Activated T-cell treated with anti-CD3 and anti-CD28 coated beads, Interleukin-2, amount 50 U/mL, for 1 hour (primary cell): Measurements from ENCODE around the gene TTBK1.

Experiments used
- DNase-seq: peaks from one replicate; pipeline ENCODE4 v3.0.0-alpha.2; 2020

The TTBK1 gene

DNA sequence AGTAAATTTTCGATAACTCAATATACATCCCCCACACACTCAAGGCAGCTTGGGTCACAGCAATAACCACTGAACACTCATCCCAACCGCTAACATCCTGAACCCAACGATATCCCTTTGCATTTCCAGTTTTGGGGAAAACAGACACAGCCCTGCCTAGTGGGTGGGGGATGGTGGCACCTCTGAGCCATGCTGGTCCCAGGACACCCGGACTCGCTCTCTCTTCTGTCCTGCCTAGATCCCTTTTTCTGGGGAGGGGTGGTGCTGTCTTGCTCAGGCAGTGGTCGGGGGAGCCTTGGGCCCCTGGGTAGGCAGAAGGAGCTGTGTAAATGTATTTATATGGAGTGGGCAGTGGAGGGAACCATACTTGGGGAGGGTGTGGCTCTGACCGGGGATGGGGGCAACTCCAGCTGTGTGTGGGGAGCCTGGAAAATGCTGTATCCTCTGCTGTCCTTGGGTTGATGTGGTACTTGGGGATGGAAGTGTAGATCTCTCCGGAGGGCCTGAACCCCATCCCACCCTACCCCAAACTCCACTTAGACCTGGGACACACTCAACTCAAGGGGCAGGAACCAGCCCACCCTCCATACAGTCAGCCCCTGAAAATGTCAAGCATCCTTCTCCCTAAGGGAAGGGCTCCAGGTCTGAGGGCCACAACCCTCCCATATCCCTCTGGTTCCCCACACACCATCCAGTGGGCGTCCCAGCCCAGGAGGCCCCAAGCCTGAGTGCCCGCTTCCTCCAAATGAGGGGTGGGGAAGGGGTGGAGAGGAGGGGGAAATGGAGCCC is 31.0 kb downstream of the TTBK1 start:
- DNase-seq = no peak

DNA sequence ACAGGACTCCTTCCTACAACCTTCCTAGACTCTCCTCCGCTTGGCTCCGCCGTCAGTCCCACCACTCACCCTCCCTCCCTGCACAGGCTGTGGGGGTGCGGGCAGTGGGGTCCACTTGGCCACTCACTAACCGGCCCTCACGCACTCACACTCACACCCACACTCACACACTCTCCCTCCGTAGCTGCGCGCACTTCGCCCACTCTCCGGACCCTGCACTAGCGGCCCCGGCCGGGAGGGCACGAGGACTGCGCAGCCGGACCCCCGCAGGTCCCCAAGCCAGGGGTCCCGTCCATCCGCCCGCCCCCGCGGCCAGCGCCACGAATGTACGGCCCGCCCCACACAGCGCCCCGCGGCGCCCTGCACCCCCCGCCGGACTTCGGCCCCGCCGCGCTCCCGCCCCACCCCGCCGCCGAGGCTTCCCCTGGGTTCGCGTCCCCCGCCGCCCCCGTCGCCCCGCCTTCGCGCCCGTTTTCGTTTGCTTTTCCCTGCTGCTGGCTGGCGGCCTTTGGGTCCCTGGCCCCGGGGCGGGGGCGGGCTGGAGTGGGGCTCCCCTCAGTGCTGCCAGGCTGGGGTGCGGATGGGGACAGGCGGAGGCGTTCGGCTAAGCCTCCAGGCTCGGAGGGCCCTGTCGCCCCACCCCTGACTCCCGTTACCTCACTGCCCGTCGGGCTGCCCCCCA is 31.8 kb downstream of the TTBK1 start:
- peak; percentile 52 for DNase-seq

DNA sequence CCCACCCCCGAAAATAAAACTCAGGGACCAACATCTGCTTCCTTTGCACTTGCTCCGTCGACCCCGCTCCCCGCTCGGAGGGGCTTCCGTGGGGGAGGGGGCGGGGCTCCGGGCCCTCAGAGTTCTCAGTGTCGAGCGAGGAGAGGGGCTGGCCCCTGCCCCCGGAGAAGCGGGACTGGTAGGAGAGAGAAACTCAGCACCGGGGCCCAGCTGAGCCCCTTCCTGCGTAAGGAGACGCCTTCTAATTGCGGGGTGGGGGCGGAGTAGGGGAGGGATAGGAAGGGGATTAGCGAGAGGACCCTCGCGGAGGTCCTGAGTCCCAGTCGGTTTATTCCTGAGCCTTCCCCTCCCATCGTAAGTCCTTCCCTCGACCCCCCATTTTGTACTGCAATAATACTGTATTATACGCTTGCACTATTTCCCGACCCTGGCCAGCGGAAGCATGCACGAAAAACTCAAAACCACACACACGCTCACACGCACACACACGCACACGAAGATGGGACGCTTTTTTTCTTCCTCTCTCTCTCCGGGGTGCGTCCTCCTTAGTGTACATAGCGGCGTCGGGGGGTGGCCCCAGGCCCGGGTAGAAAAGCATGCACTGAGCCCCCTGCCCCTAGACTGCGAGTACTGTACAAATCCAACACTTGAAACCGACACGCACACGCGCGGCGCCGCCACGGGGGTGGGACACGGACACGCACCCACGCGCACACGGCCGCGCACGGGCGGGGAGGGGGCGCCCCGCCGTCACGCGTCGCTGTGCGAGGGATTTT is 32.7 kb downstream of the TTBK1 start:
- peak; percentile 40 for DNase-seq

DNA sequence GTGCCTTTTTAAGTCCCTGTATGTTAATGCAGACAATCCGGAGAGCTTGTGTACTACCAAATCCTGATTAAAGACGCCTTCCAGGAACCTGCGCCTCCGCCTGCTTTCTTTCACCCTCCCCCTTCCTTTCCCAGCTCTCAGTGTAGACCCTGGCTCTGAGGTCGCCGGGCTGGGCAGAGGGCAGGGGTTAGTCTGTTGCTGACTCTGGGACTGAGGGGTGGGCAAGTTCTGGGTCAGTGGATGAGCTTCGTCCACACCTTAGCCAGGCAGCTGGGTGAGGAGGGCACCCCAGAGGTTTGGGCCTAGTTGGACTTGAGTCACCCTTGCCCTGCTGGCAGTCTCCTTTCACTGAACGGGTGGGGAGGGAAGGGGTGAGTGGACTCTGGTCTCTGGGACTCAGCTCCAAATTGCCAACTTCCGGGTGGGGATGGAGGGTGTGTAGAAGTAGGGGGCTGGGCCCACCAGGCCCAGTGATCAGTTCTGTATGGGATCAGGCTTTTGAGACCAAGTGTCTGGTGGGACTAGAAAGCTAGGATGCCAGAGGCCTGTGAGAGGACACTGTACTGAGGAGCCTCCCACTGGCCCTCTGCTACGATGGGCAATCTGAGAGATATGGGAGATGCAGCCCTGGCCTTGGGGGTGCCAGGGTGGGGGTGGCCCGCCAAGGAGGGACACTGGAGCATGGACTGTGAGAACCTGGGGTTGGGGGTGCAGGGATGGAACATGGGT is 33.5 kb downstream of the TTBK1 start:
- DNase-seq = no peak

DNA sequence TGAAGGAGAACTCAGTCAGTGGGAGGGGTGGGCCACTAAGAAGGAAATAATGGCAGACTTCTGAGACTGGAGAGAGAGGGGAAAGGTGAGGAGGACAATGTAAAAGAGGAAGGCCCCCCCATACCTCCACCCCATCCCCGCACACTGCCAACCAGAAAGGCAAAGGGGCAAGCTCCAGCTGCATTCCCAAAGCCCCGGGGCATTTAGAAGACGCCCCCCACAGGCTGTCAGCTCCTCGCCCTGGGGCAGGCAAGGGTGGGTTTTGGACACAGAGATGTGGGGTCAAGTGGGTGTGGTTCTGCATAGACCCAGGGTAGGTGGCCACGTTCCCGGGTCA is 34.0 kb downstream of the TTBK1 start:
- DNase-seq = no peak

DNA sequence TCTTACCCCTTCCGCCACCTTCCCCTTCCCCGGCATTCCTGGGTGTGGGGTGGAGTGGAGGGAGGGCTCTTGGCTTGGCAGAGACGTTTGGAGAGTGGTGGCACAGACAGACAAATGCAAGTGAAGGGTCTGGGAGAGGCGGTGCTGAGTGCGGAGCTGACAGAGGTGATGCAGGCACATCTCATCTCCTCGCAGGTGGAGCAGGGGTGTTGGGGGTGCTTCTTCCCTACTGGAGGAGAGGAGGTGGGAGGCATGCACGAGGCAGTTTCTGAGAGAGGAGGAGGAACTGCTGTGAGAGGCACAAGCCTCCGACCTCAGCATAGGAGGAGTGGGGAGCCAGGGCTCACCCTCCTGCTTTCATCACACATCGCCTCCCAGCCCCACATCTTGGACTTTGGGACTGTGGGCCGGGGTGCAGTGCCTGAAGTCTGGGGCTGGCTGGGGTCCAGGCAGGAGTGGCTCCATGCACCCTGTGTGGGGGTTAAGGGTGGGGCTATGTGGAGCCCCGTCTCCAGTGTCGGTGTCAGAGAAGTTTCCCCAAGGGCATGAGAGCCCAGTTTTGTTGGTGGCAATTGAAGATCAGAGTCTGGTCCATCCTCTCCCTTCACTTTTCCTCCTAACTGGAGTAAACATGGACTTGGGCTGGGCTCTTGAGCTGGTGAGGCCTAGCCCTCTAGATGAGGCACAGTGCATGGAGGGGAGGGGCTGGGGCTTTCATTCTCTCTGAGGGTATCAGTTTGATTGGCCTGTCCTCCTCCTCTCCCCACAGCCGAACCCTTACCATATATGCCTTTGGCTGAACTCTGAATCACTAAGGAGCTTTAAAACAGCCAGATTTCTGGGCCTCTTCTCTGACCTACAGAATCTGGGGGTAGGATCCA is 34.6 kb downstream of the TTBK1 start:
- DNase-seq = no peak

DNA sequence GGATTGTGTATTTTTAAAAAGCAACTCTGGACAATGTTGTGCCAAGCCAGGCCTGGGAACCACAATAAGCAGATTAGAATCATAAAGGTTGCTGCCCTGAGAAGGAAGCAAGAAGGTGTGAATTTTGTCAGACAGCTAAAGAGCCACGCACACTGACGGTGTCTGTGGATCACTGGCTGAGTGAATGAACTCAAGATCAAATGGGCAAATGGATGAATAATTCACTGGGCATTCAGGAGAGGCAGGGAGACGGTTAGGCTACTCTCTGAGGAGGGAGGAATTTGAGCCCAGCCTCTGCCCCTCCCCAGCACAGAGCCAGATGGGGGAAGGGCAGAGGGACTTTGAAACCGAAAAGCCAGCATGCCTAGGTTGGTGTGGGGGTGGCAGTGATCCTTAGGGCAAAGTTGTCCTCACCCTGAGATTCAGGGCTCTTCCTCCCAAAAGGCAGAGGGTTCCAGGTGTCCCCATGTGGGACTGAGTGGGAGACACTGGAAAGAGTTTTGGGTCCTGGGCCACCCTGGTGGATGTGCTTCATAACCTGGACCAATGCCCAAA is 35.3 kb downstream of the TTBK1 start:
- DNase-seq = no peak

DNA sequence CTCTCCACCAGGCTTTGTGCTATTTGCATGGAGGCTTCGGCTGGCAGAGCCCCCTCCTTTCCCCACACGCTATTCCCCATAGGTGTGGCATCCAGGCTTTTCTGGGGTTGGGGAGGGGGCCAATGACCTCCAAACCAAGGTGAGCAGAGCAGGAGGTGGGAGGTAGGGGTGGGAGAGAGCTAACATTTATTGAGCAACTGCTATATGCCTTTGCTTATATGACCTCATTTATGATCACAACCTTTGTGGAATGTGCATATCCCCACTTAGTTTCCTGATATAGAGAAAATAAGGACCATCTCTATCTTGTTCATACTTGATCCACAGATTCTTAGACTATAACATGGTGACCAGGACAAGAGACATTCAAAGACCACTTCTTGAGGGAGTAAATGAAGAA is 37.0 kb downstream of the TTBK1 start:
- no peak for DNase-seq

DNA sequence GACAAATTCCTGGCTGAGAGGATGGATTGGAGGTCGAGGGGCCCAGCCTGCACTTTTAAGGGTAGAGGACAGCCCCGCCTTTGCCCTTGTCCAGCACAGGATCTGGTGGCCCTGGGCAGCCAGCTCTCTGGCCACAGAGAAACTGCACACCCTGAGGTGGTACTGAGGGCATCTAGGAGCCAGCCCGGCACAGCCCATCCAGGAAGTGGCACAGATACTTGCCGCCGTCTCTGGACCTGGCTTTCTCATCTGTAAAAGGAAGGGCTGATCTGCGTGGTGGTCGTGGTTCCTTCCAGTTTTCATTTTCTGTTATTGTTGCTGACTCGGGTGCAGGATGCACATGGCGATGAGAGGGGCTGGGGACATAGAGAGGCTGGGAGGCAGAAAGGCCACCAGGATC is 38.8 kb downstream of the TTBK1 start:
- no peak for DNase-seq

DNA sequence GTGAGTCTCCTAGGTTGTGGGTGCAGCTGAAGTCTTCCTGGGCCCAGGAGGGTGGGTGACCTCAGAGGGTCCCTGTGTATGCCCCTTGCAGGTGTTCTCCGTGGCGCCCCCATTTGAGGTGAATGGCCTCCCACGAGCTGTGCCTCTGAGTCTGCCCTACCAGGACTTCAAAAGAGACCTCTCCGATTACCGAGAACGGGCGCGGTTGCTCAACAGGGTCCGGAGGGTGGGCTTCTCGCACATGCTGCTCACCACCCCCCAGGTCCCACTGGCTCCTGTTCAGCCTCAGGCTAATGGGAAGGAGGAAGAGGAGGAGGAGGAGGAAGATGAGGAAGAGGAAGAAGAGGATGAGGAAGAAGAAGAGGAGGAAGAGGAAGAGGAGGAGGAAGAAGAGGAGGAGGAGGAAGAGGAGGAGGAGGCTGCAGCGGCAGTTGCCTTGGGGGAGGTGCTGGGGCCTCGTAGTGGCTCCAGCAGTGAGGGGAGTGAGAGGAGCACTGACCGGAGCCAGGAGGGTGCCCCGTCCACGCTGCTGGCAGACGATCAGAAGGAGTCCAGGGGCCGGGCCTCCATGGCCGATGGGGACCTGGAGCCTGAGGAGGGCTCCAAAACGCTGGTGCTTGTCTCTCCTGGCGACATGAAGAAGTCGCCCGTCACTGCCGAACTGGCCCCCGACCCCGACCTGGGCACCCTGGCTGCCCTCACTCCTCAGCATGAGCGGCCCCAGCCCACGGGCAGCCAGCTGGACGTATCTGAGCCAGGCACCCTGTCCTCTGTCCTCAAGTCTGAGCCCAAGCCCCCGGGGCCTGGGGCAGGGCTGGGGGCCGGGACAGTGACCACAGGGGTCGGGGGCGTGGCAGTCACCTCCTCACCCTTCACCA is 39.6 kb downstream of the TTBK1 start:
- no peak for DNase-seq

DNA sequence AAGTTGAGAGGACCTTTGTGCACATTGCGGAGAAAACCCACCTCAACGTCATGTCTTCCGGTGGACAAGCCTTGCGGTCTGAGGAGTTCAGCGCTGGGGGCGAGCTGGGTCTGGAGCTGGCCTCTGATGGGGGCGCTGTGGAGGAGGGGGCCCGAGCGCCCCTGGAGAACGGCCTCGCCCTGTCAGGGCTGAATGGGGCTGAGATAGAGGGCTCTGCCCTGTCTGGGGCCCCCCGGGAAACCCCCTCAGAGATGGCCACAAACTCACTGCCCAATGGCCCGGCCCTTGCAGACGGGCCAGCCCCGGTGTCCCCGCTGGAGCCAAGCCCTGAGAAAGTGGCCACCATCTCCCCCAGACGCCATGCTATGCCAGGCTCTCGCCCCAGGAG is 40.2 kb downstream of the TTBK1 start:
- DNase-seq = no peak

DNA sequence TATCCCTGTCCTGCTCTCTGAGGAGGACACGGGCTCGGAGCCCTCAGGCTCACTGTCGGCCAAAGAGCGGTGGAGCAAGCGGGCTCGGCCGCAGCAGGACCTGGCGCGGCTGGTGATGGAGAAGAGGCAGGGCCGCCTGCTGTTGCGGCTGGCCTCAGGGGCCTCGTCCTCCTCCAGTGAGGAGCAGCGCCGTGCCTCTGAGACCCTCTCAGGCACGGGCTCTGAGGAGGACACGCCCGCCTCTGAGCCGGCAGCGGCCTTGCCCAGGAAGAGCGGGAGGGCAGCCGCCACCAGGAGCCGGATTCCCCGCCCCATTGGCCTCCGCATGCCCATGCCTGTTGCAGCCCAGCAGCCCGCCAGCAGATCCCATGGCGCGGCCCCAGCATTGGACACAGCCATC is 40.6 kb downstream of the TTBK1 start:
- no peak for DNase-seq

DNA sequence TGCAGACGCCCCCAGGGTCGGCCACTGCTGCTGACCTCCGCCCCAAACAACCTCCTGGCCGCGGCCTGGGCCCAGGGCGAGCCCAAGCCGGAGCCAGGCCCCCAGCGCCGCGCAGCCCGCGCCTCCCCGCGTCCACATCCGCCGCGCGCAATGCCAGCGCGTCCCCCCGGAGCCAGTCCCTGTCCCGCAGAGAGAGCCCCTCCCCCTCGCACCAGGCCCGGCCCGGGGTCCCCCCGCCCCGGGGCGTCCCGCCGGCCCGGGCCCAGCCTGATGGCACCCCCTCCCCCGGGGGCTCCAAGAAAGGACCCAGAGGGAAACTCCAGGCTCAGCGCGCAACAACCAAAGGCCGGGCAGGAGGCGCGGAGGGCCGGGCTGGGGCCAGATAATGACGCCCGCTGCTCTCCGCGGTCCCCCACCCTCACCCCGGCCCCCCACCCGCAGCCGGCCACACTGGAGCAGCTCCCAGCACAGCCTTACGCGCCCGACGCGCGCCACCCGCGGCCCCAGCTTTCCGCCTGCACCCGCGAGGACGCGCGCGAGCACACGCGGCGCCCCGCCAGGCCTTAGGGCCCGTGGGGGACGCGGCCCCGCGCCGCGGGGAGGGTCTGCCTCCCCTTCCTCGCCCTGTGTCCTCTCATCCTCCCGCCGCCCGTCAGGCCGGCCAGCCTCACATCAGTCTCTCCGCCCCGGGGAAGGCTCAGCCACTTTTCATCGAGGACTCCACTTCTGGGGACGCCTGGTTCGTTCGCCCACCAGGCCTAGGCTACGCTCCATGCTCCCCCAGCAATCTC is 41.9 kb downstream of the TTBK1 start:
- DNase-seq = no peak

DNA sequence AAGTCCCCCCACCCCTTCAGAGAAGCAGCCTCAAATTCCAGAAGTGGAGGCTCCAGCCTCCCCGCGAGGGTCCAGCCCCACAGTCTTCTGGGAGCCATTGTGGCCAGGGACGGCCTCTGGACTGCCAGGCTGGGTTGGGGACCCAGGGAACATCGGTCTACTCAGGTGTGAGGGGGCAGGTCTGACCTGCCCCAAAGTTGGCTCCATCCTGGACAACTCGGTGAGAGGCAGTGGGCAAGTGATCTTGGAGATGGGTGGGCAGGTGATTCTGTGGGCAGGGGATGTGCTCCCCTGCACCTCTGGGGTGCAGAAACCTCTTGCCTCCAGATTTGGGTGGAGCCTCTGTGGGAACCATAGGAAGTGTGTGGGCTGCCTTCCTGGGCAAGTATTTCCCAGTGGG is 42.6 kb downstream of the TTBK1 start:
- DNase-seq = no peak

DNA sequence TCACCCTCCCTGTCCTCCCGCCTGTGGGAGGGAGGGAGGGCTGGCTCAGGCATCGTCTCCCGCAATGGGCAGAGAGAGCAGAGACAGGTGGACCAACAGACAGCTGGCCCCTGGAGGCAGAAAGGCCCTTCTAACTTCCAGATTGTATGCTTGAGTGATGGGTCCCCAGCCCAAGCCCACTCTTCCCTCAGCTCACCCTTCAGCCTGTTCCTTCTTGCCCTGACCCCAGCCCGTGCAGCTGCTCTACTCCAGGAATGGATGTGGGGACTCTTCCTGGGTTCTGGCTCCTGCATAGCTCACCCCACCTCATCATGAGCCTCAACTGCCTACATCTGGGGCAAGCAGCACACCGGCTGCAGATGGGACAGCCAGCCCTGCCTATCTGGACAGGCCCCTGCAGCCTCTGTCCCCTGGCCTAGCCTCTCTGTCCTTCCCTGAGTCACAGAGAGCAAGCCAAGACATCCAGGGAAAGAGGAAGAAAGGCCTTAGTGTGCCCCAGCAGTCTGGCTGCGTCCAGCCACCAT is 43.2 kb downstream of the TTBK1 start:
- DNase-seq = no peak

DNA sequence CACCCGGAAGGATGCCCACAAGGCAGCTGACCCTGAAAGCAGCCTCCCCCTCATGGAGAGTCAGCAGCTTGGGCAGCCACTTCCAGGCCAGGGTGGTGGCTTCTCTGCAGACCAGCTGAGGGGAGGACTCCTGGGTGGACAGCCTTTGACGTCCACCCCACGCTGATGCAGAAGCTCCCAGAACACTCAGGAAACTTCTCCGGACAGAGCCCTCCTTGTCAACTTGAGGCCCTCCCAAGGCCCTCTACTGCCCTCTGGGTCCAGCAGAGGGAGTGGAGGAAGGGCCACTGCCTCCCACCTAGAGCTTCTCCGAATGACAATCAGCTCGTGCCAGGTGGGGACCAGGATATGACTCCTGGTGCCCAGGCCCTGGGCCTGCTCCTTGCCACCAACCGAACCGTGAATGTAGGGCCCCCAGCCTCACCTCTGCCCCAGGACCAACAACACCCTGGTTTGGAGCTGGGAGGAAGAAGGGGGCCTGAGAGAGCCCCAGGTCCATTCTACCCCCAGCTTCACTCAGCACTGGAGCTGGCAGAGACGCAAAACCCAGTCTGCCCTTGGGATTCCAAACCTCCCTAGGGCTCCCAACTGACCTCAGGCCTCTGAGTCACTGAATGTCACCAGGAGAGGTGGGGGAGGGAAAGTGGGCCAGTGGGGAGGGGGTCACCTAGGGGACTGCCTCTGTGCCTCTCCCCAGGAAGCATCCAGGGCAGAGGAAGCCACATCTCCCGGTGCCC is 43.9 kb downstream of the TTBK1 start:
- DNase-seq = no peak

DNA sequence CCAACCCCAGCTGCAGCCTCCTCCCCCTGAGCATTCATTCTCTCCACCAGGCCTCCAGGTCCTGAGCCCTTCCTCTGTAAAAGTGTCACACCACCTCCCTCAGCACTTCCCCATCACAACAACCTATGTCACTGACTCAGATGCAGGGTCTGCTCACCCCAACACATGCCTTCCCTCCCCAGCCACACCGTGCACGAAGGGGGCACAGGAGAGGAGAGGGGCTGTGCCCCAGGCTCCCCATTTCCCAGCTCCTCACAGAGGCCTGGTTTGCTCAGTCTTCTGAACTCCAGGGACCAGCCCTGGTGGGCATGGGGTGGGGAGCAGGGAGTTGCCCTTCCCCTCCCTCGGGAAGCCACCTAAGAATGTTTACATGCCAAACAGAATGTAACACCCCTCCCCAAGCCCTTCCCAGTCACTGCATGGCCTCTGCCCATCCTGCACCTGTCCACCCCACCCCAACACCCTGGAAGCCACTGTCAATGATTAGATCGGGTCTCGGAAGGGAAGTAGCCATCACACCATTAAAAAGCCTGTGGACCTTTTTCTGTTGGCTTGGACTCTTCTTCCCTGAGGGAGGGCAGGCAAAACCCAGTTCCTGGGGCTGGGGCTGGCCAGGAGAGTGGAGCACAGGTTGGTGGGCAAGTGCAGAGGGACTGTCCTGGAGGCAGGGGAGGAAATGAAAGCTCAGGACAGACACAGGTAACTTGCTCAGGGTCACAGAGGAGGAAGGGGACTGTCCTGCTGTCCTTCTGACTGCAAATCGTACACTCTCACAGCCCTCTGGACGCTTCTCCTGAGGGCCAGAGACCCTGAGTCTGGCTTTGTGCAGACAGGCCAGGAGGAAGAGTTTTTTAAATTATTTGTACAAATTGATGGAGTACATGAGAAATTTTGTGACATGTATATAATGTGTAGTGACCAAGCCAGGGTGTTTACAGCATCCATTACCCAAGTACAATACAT is 44.7 kb downstream of the TTBK1 start:
- DNase-seq = no peak
